Cardiac muscle cell (in vitro differentiated cells and primary cell): ENCODE data around the gene APOL4. TPM values are rescaled to one million over a fixed set of nuclear protein-coding genes. Genes with fewer than 3 reads are reported as not detected.
"Not testable (repeated sequence)": the region's sequence is repeated elsewhere in the genome, so short reads cannot be mapped to it uniquely, and the experiment has no call there.

ENCODE experiments used
- DNase-seq, 2 donors: peaks; one replicate each; pipeline versions ENCODE4 v3.0.0 to v3.0.0-alpha.2; 2010 to 2017; ENCODE audit warnings: low read depth in 1 of 2, low spot score in 1 of 2
- H3K27ac ChIP-seq: fragments of 200-600 bp; sonication (generic); 2 replicates; pipeline ENCODE4 v1.5.1; 2016
- H3K27me3 ChIP-seq: fragments of 200-600 bp; sonication (generic); 2 replicates; pipeline ENCODE4 v1.6.0; 2016; ENCODE audit warnings: control low read depth
- H3K36me3 ChIP-seq: fragments of 200-600 bp; sonication (generic); 2 replicates; pipeline ENCODE4 v1.5.1; 2016; ENCODE audit warnings: control low read depth
- H3K4me1 ChIP-seq: fragments of 200-600 bp; sonication (generic); 2 replicates; pipeline ENCODE4 v1.8.1; 2017; ENCODE audit warnings: low read depth, mild to moderate bottlenecking, mixed run types
- H3K4me3 ChIP-seq: fragments of 200-600 bp; sonication (generic); 2 replicates; pipeline ENCODE4 v1.5.1; 2016; ENCODE audit warnings: mild to moderate bottlenecking
- H3K9me3 ChIP-seq: fragments of 200-600 bp; sonication (generic); 2 replicates; pipeline ENCODE4 v1.5.1; 2017; ENCODE audit warnings: low read depth, mild to moderate bottlenecking, control low read depth
- polyA plus RNA-seq: library from polyadenylated mRNA; unstranded; fragments of >200 nt; fragmentation: Nextera tagmentation; extraction: Ambion mirVana; gene quantifications from 2 replicates; pipeline ENCODE4 v1.2.1, GENCODE V29; 2016
- total RNA-seq: library from RNA; depleted of rRNA; stranded (reverse); fragments of >200 nt; gene quantifications from 2 replicates; pipeline ENCODE4 v1.2.3, GENCODE V29; 2016
- TF ChIP-seq, protein P1 (sequence below): IDR thresholded peaks from 2 replicates; pipeline ENCODE4 v1.5.1; 2012; ENCODE audit warnings: low read depth, mild to moderate bottlenecking, low read length

The APOL4 gene
- total and polyA plus RNA-seq, 2 experiments from 2014 or later, result 0.27 TPM; not detected in 1

DNA sequence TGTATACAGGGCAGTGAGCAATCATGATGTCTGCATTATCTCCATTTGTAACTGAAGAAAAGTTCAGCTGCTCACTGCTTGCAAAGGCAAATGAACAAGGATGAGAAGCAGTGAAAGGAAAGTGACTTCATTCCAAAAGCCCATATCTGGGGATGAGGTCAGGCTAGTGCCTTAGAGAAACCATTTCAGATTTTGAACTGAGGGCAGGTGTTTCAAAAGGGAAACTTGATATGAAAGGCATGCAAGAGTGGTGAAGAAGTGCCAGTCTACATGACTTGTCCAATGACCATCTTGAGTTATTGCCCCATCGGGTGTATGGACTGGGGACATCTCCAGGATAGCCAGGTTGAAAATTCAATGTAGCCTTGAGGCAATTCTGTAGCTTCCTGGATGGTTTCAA, 7.3 kb upstream of the APOL4 start:
- Histone ChIP-seq H3K27ac (no peak overlapping the region), H3K4me1 (no peaks in the 10 kb centered on the region), H3K4me3 (no peak overlapping the region), H3K27me3 (no peaks in the 10 kb centered on the region), H3K36me3 (no peaks in the 10 kb centered on the region), H3K9me3 (no peaks in the 10 kb centered on the region)
- TF ChIP-seq, protein P1, sequence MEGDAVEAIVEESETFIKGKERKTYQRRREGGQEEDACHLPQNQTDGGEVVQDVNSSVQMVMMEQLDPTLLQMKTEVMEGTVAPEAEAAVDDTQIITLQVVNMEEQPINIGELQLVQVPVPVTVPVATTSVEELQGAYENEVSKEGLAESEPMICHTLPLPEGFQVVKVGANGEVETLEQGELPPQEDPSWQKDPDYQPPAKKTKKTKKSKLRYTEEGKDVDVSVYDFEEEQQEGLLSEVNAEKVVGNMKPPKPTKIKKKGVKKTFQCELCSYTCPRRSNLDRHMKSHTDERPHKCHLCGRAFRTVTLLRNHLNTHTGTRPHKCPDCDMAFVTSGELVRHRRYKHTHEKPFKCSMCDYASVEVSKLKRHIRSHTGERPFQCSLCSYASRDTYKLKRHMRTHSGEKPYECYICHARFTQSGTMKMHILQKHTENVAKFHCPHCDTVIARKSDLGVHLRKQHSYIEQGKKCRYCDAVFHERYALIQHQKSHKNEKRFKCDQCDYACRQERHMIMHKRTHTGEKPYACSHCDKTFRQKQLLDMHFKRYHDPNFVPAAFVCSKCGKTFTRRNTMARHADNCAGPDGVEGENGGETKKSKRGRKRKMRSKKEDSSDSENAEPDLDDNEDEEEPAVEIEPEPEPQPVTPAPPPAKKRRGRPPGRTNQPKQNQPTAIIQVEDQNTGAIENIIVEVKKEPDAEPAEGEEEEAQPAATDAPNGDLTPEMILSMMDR, result no peak
- DNase-seq, result no peak

DNA sequence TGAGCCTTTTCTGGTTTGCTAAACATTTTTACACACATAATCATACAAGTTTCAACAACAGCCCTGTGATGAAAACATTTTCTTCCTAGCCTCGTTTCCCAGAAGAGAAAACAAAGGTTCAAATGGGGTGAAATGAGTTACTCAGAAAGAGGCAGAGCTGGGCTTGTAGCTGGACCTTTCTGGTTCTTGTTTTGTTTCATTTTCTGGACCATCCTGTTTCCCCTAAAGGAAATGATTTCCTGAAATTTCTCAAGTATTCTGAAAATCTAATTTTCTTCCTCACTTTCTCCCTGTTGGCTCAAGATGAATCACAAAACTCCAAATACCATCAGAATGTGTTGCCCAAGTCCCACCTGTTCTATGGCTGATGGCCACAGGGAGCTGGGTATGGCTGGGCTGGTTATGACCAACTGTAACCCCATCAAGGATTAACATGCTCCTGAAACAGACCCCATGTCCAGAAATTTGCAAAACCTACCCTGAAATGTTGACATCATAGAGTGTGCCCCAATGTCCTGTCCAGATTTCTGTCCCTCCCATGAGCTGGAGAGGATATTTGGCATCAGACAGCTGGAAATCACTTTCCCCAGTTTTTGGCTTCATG, 6.7 kb upstream of the APOL4 start:
- H3K27ac ChIP-seq, result no peak overlapping the region
- H3K27me3 ChIP-seq, result no peaks in the 10 kb centered on the region
- H3K4me1 ChIP-seq, result no peaks in the 10 kb centered on the region
- H3K4me3 ChIP-seq, result no peak overlapping the region
- DNase-seq, result no peak
- H3K36me3 ChIP-seq, result no peaks in the 10 kb centered on the region
- TF ChIP-seq, protein P1, result no peak
- no peaks in the 10 kb centered on the region for H3K9me3 ChIP-seq

DNA sequence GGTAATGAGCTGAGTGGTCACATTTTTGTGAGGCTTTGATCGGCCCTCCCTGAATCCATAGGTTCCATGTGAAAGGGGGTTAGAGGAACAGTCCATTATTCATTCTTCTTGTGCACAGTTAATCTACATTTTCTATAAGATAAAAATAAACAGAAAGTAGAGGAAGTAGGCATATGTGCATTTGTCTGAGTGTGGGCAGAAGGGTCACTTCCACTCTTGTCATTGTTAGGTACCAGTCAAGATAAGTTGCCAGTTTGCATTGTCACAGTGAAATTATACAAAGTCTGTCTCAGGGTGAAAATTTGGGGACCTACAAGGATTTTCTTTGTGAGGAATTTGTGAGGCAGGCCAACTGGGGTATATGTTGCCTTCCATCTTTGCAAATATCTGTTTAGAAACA, 4.6 kb upstream of the APOL4 start:
- no peak overlapping the region for H3K27ac ChIP-seq
- H3K36me3 ChIP-seq, result no peaks in the 10 kb centered on the region
- no peaks in the 10 kb centered on the region for H3K27me3 ChIP-seq
- no peak for DNase-seq
- no peaks in the 10 kb centered on the region for H3K4me1 ChIP-seq
- no peaks in the 10 kb centered on the region for H3K9me3 ChIP-seq
- H3K4me3 ChIP-seq, result no peak overlapping the region
- TF ChIP-seq, protein P1, result no peak

DNA sequence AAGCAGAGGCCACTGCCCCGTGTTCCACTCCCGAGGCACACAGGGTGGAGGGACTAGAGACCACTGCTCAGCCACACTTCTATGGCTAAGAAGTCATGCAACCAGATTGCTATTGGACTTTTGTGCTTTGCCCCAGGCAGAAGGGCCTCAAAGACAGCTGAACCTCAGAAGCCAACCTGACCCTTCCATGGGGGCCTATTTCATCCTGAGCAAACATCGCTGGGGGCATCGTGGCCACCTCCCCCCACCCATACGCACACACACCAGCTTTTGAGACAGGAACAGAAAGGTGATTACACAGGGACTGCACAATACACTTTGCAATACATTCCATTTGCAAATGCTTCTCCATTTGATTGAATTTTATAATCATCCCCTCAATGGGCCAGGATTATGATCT, 4.0 kb upstream of the APOL4 start:
- H3K27ac ChIP-seq, H3K36me3 ChIP-seq, H3K4me1 ChIP-seq, H3K4me3 ChIP-seq, DNase-seq, H3K9me3 ChIP-seq, H3K27me3 ChIP-seq: not testable (repeated sequence)

DNA sequence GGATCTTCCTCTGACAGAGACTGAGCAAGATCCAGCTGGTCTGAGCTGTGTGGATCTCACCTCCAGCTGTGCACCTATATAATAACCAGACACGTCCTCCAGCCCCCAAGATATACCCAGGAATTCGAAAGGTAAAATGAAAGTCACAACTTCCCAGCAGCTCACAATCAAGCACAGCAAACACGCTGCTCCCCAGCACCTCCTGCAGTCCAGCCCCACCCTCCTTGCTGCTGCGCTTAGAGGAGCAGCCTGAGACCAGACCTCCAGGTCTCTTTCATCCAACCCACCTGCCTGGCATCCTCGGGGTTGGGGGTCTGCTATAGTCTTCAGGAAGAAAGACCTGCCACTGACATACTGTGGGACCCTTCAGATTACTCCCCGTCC, 3.0 kb upstream of the APOL4 start:
- Histone ChIP-seq H3K9me3 (no peaks in the 10 kb centered on the region), H3K27ac (no peak overlapping the region), H3K27me3 (no peaks in the 10 kb centered on the region), H3K4me3 (no peak overlapping the region), H3K4me1 (no peaks in the 10 kb centered on the region), H3K36me3 (no peaks in the 10 kb centered on the region)
- TF ChIP-seq, protein P1, result no peak
- DNase-seq, result peak in 1 of 2 donors; percentile 15

DNA sequence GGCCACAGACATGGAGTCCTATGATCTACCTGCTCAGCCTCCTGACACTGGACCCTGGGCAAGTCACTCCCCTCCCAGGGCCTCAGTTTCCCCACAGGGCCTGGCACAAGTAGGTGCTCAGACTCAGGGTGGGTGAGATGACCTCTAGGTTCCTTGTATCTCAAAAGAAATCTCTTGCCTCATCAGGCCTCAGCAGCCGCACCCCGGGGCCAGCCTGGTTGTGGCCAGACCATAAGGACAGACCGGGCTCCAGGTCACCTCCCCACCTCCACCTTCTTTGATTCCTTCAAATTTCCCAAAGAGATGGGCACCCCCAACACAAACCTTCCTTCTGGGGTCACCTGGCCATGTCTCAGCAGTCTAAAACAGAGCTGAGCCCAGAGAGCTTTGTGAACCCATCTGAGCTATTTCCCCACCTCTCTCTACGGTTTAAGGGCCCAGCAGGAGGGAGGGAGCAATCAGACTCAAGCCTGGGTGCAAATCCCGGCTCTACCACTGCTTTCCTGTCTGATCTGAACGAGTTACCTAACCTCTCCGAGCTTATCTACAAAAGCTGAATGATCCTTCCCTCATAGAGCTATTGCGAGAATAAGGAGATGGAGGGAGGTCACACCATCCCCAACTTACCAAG, 2.5 kb upstream of the APOL4 start:
- no peaks in the 10 kb centered on the region for H3K27me3 ChIP-seq
- H3K9me3 ChIP-seq, result no peaks in the 10 kb centered on the region
- H3K27ac ChIP-seq, result no peak overlapping the region
- H3K4me1 ChIP-seq, result no peaks in the 10 kb centered on the region
- TF ChIP-seq, protein P1, result no peak
- no peak for DNase-seq
- H3K4me3 ChIP-seq, result no peak overlapping the region
- no peaks in the 10 kb centered on the region for H3K36me3 ChIP-seq

DNA sequence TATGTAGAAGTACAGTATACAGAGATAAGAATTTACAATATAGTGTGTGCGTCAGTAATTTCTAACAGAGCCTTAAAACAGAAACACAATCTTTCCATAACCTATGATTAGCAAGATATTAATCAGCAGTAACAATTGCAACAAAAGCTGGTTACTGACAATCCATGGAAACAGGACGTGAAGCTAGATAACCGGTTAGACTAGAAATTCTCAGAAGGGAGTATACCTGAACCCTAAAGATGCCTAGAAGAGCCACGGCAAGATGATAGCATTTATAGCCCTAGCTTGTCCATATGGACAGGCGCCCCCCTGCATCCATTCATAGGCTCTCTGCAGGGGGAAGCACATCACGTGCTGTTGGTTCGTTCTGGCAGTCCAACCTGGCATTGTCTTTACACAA, 1.8 kb upstream of the APOL4 start:
- H3K27me3 ChIP-seq, H3K27ac ChIP-seq, DNase-seq, H3K4me3 ChIP-seq, H3K4me1 ChIP-seq, H3K9me3 ChIP-seq, H3K36me3 ChIP-seq: not testable (repeated sequence)

DNA sequence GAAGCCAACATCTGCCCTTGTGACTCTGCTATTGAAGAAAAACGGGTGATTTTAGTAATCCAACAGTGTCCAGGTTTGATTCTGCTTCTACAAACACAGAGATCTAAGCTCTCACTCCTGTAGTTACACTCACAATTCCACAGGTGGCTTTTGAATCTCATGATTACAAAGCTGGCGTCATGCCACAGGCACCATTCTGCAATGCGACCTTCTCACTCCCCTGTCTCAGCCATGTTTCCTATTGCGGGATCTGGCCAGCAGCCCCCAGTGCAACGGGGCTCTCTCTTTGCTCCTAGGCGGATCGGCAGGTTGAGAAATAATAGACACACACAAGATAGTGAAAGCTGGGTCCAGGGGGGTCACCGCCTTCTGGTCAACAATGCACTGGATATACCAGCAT, 1.3 kb upstream of the APOL4 start:
- not testable (repeated sequence) for H3K4me1 ChIP-seq, H3K36me3 ChIP-seq, H3K9me3 ChIP-seq, H3K27ac ChIP-seq, H3K4me3 ChIP-seq, H3K27me3 ChIP-seq
- peak in 1 of 2 donors; percentile 35 for DNase-seq

DNA sequence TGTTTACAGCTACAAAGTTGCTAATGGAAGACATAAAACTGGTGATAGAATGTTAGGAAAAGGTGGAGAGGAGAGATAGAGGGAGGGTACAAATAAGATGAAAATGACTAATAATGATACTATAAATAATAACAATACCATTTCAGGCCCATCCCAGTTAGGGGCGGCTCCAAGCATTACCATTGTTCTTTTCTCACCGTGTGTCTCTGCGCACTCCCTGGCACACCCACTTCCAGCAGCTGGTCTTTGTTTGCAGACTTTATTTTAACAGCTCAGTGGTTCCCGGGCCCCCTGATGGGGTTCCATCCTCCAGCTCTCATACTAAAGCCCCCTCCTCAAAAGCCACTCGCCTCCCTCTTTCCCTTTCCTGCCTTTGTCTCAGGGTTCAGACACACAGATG, 584 bp downstream of the APOL4 start:
- H3K4me3 ChIP-seq, H3K36me3 ChIP-seq, H3K27ac ChIP-seq, H3K27me3 ChIP-seq, H3K9me3 ChIP-seq, DNase-seq: not testable (repeated sequence)
- H3K4me1 ChIP-seq, result peaks cover 16% of the 10 kb centered on the region
